HG02588 (cell line): Measurements from ENCODE around the gene SHTN1.

Experiments
- ATAC-seq: cut with Tn5 transposase; IDR thresholded peaks from one replicate; pipeline ENCODE4 v1.9.1; 2021; ENCODE audit warnings: mild to moderate bottlenecking, moderate library complexity; ENCODE audit not compliant: unreplicated experiment

Gene SHTN1

DNA sequence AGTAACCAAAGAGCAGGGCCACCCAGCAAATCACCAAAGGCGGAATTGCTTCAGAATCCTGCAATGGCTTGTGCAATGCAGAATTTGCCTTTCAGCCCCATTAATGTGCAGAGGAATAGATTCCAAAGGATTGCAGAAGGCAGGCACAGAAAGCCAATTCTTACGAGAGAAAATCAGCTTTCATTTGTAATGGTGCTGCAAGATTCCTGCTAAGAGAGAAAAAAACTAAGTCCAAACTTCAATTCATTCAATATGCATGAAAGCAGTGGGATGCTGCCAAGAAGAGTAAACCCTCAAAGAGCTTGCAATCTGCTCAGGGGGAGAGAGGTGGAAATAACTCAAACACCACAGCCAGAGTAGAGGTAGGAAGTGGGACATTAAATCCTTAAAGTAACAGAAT is 85.3 kb downstream of the SHTN1 start:
- no peak for ATAC-seq

DNA sequence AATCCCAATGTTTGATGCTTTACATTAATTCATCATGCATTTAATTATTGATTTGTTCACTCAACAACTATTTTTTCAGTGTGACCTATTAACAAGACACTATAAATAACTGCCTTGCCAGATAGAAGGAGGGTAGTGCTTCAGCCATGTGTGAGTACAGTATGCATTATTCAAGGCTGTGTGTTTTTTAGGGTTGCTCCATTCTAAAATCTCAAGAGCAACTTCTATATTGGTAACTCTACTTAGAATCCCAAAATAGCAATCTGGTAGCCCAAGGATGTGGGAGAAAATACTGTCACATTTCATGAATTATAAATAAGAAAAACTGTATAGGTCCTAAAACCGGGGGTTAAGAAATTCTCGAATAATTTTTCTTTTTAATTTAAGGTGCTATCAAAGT is 85.8 kb downstream of the SHTN1 start:
- ATAC-seq: no peak

DNA sequence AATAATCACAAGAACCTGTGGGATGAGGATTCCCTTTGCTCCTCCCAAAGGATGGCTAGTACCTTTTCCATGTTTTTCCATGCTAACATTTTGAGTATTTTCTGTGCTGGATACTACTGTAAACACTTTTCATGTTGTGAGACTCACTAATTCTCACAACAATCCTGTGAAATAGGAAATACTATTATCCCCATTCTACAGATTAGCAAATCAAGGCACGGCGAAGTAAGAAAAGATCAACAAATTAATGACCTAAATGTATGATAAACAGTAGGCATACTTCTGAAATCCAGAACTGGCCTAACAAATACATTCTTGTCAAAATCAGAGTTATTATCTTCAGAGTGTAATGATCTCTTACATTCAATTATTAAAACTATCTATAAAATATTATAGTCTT is 86.4 kb downstream of the SHTN1 start:
- ATAC-seq: no peak

DNA sequence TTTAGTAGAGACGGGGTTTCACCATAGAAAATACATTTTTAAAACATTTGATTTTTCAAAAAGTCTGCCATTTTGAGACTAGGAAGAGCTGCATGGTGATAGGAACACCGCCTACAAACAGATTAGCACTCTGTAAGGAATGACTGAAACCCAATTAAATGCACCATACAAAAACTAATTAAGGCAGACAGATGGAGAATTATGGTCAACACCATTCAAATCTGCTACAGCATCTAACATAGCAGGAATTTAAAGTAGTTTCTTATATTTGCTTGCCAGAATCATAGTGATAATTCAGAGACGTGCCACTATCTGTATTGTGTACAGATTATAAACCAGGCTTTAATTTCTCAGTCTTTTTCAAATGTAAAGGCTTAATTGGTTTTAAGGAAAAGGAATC is 87.5 kb downstream of the SHTN1 start:
- no peak for ATAC-seq

DNA sequence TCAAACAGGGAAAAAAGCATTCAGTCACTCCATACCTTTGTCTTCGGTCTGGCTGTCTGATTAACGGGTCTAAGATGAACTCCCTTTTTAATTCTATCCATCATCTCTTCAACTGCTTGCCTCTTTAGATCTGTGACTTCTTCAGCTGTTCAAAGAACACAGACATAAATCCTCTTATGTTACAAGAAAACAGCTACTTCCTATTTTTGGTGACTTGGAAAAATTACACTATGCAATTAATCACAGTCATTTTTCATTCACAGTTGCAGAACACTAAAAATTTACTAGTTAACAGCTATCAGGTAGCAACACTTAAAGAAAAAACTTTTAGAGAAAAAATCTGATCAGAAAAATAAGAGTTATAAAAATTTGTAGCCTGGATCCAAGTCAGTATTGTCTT is 89.6 kb downstream of the SHTN1 start:
- ATAC-seq: no peak

DNA sequence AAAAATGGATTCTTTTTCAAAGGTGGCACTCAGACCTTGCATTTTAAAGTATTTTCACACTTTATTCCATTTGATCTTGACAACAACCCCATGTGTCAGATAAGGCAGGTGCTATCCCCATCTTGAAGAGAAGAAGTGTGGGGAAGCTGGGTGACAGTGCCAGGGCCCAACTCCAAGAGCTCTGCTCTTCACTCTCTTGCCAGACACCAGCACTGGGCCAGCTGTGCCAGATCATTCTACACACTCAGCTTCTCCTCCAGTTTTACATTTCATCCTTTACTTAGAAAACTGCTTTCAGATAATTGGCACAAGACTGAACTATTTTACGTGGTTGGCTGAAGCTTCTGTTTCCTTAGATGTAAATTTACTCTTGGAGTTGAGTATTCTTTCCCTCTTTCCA is 91.3 kb downstream of the SHTN1 start:
- ATAC-seq: no peak

DNA sequence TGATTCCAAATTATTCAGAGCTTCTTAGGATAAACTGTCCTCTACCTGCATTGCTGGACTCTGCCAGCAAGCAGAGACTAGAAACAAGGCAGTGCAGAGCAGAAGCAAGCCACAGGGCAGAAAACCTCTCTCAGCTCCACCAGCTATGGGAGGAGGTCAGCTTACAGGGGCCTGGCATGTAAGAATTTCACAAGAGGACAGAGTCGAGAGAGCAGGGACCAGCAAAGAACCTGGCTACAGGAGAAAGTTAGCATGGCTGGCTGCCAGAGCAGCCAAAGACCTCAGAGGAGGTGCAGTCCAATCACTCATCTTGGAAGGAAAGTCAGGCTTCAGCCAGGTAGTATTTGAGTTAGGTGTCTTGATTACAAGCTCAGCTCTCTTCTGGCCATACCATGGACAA is 92.8 kb downstream of the SHTN1 start:
- ATAC-seq: no peak

DNA sequence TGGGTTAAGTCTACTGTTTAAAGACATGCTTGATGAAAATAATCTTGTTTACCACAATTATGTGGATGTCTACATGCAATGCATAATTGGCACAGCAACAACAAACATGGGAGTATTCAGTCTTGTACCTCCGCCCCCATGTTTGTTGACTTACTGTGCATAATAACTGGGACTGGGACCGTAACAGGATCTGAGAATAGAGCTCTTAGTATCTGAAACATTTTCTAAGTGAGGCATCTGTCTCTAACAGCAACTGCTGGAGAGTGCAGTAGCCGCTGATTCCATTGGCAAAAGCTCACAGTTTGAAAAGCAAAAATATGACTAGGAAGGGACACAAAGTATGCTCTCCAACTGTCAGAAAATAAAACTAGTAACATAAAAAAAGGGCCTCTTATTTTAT is 94.1 kb downstream of the SHTN1 start:
- no peak for ATAC-seq

DNA sequence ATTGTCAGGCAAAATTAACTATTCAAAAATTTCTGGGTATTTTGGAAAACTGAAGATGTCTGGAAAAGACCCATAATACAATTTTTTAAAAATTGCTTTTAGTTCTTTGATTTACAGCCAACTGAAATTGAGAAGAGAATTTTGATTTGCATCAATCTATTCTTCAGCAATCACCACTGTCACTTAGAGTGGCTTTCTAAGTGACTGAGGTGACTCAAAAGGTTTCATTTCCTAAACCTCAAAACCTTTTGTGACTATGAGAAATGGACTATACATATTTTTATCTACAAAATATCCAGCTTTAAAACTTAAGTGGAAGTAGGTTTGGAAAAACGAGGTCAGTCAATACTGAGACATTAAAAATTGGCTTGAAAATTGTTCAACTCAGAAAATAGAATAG is 95.7 kb downstream of the SHTN1 start:
- ATAC-seq: no peak

DNA sequence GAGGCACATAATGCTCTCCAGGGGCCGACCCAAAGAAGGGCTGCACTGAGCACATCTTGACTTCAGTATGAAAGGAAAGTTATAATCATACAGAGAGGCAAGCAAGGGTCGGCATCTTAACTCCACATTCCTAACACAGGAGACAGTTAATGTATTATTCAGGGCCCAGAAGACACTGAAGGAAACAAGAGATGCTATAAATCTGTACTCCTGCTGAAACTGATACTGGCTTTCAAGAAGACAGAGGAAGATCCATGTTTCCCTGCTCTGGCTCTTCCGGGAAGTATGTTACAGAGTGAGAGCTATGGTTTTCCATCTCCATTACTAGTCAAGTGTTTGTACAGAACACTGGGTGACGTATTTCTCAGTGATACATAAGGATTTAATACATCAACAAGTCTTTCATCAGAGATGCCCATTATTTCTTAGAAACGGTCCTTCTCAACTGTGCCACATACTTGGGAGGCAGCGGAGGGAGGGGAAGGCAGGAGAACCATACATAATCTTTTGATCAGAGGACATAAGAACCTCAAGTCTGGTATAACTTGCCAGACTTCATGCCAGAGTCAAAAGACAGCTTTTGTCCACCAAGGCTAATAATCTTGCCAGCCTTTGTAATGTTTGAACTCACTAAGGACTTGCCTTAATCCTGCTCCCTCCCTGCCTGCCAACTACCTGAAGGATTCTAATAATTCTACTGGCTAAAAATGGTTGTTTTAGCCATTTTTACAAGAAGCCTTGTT is 97.6 kb downstream of the SHTN1 start:
- ATAC-seq: no peak

DNA sequence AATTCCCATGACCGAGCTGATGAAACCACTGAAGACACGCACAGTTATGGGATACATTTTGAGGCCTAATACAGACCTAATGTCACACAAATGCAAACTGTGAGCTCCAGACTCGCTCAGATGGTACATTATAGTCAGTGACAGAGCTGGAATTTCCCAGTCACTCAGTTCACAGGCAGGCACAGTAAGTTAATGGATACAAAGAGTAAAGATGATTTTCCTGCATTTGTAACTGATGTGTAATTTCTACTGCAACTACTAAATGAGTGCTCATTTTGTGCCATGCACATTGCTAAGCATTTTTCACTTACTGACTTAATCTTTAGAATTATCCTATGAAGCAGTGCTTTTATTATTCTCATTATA is 99.2 kb downstream of the SHTN1 start:
- no peak for ATAC-seq

DNA sequence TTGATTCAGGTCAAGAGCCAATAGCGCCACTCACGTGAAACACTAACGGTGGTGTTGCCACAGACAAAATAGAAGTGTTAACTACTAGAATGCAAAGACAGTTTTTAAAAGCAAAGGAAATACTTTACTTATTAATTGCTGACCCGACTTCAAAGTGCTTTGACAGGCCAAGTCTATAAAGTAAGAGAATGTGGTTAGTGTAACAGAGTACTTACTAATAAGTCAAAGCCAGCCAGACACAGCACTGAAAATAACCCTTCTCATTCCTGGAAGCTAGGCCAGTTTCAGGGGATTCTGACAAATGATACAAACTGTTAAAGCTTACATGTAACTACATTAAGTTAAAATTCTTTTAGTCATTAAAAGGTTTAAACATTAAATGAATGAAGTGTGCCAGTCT is 105.4 kb downstream of the SHTN1 start:
- no peak for ATAC-seq

DNA sequence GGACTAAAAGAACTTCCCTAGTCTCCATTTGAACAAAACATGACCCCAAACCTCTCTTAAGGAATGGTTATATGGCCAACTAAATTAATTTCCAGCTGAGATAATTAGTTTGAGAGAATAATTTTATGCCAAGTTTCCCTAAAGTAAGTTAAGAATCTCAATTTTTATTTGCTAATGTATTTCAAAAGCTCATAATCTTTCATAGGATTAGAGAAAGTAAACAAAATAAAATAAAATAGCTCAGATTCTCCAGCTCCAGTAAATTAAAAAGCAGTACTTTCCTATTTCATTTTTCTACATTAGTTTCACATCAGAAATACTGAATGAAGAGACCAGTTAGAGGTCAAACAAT is 111.3 kb downstream of the SHTN1 start:
- no peak for ATAC-seq

DNA sequence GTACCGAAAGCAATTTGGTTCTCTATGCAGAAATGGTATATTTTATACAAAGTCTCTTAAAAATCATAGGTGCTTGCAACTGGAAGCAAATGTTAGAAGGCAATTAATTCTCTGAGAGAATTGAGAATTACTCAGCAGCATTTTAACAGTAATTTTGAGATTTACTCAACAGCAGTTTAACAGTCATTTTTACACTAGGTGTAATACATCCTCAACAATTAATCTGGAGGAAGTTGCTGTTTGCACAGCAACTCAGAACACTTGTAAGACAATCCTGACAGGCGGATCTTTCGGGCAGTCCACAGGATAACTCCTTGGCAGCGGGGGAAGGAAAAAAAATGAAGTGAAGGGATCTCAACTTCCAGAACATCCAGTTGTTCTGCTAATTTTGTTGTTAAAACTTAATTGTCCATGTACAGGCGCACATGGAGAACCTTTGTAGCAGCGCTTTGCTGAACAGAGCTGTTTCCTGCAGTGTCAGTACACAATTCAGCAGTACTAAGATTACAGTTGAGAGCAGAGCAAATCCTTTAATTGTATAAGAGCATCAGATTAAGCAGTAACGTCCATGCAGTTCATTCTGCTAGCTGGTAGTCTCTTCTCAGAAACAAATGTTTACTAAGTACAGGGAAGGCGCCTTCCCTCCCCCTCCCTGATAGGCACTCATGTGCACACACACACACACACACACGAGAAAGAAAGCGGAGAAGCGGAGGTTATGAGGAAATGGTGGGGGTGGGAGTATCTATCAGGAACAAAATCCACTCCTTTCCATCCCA is 111.9 kb downstream of the SHTN1 start:
- ATAC-seq: no peak

DNA sequence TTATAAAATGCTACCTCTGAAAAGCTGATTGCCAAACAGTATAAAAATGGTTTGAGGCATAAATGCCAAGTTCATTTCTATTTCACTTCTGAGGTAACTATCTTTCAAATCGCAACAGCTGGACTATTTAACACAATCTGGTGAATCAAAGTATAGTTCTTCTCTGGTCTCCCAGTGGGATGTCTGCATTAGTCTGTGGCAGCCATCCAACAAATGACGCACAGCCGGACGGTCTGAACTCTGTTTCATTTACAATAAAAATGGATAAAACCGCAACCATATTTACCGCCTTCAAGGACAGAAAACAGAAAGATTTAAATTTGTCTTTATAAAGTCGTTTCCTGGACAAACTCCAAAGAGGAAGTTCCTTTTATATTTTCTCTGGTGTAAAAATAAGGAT is 113.8 kb downstream of the SHTN1 start:
- ATAC-seq: no peak

DNA sequence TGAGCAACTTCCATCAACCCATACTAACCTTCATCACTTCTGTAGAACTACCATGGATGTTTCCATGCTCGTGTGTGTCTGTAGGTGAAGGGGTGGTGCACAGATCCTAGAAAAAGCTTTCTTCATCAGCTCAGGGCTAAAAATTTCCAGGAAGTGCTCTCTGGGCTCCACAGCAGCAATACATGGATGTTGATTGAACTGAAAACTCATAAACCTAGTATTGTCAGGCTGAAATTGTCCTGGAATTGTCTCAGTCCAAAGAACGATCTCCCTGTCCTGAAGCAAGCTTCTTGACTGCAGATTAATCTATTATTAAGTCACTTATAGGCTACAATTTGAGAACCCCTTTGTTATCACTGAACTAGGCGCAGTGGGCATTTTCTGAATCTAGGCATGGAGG is 115.9 kb downstream of the SHTN1 start:
- ATAC-seq: no peak

DNA sequence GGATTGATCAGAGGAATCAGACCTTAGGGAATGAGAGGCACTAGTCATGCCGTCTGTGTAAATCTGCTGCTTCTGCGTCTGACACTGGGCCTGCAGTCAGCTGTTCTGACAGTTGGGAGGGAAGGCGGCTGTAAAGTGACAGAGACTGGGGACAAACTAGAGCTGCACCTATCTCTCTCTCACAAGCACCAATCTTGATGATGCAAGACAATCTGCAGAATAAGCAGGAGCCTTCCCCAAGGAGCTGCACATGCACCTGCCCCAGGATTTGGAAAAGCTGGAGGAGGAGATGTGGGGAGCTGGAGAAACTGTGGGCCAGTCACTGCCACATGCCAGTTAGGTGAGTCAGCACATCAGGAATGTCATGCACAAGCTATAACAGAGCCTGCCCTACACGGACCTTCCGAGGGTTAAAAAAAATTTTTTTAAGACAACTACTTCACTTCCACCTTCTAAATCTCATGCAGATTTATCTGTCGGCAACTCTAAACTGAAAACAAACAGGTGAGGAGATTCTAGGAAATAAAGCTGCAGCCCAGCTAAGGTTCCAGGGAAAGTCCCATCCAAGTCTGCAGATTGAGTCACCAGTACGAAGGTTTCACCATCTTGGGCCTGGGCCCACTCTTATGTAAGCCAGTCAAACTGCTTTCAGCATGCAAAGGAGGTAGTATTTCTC is 116.5 kb downstream of the SHTN1 start:
- ATAC-seq: no peak

DNA sequence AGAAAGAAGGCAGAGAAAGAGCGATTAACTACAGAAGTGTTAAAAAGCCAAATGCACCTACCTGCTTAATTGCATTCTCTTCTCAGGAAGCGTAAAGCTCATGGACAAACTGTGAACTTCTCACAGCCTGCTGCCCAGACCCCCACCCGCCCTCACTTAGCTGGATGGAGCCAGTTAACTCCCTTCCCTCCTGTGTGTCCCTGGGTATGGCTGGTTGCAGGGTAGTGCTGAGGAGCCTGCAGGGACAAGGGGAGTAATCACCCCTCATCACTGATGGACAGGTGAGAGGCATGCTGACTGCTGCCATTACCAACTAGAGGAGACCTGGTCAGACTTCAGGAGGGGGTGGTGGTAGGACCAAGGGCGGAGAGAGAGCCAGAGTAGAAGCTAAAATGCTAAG is 118.2 kb downstream of the SHTN1 start:
- ATAC-seq: no peak

DNA sequence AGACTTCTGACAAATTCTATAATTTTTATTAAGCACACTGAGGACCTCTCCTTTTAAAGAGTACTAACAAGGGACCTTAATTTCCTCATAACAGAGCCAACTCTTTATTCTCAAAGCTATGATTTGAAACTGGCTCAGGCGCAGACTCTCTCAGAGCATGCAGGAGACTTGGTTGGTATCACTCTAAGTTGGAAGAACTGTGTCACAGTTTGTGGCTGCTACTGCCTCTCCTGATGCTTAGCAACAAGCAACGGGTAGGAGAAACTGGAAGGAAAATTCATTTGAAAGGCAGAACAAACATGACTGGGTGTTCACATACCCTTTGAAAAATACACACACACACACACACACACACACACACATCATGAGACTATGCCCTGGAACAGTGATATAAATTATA is 122.3 kb downstream of the SHTN1 start:
- no peak for ATAC-seq

DNA sequence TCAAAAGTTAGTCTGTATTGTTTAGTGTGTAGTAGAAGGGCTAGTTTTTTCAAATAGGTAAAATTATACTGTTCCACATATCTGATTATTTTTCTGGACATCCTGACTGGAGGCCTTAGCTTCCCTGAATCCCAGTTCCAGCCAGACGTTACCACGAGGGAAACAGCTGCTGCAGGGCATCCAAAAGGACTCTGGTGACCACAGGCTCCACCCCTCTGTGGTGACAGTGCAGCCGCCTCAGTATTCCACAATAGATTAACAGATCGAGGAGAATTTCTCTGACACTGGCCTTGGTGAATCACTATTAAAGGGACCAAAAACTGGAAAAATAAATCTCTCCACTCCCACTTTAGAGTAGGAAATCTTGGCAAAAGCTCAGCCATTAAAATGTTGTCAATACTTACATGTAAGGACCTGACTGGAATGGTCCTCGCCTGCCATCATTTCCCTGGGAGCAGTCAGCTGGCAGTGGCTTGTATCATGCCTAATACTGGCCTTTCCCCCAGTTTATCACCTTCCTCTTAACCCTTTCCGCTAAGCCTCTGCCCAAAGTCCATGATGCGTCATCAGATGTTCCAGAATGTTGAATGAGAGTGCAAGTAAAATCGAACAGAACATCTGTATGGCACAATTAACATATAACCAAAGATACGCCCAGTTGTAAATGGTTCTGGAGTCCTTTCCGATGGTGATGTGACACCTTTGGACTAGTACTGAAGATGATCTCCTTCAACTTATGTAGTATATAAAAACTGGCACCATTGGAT is 124.1 kb downstream of the SHTN1 start:
- no peak for ATAC-seq

DNA sequence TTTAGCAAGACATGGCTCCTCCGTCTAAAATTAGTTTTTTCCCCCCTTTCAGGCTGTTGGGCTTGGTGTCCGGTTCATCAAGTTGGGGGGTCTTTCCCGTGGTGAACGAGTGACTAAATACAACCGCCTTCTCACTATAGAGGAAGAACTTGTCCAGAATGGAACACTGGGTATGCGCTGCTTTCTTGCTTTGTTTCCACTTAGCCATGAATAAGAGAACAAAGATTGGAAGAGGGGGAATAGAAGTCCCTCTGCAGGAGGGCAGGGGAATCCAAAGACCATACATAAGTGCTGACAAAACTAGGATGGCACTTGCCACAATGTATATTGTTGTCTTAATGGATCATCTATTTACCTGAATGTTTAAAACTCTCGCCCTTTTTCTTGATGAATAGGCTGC is 125.2 kb downstream of the SHTN1 start:
- no peak for ATAC-seq

DNA sequence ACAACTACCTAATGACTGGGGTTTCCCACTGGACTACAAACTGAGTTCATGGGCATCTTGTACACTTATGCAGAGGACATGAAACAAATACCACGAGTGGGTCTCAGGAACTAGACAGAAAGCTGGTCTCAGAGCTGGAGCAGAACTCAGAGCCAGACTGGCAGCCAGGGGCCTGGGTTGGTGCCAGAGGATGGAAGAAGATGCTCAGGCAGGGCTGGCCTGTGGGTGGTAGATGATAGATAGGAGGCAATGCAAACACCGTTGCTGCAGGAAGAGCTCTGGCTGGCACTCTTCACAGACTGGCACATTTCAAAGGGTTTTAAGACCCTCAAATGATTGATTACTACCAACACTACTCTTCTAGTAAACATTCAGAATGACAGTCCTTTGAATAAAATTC is 126.9 kb downstream of the SHTN1 start:
- ATAC-seq: no peak
